Adrenal gland (tissue), 12 donors: ENCODE measurements around the gene P2RX2. TPM values are rescaled to one million over a fixed set of nuclear protein-coding genes. Genes with fewer than 3 reads are reported as not detected.

ENCODE experiments used
- DNase-seq, 7 donors: peaks; one replicate each; pipeline ENCODE4 v3.0.0-alpha.2; 2019 to 2020
- H3K27ac ChIP-seq, 5 donors: fragments of 200-600 bp; sonication (generic) in 4 of 5; 1 replicate in 3 of 5; 2 replicates in 2 of 5; pipeline versions ENCODE4 v1.5.1 to v1.8.0; 2016 to 2020; ENCODE audit warnings: mild to moderate bottlenecking in 1 of 5
- H3K27me3 ChIP-seq: fragments of 200-600 bp; 2 replicates; pipeline ENCODE4 v1.8.0; 2021
- H3K36me3 ChIP-seq, 2 donors: fragments of 200-600 bp; replicated peaks in 1 of 2; 1 replicate in 1 of 2; 2 replicates in 1 of 2; pipeline versions ENCODE4 v1.5.1 to v1.8.0; 2018 to 2022
- H3K4me1 ChIP-seq, 2 donors: fragments of 200-600 bp; replicated peaks in 1 of 2; 1 replicate in 1 of 2; 2 replicates in 1 of 2; pipeline versions ENCODE4 v1.5.1 to v1.8.0; 2018 to 2021
- H3K4me3 ChIP-seq, 4 donors: fragments of 200-600 bp; sonication (generic) in 3 of 4; one replicate each; pipeline ENCODE4 v1.5.1; 2016 to 2018
- H3K9me3 ChIP-seq, 3 donors: fragments of 200-600 bp; sonication (generic) in 1 of 3; replicated peaks in 1 of 3; 1 replicate in 2 of 3; 2 replicates in 1 of 3; pipeline versions ENCODE4 v1.5.1 to v1.8.0; 2016 to 2021
- POLR2A ChIP-seq, 2 donors: fragments of 450-650 bp; IDR thresholded peaks; one replicate each; pipeline ENCODE4 v1.6.1; 2017; ENCODE audit warnings: antibody characterized with exemption in 2 of 2, mild to moderate bottlenecking in 2 of 2, moderate library complexity in 1 of 2
- WGBS, 4 donors: extraction: QIAGEN DNeasy Blood & Tissue Kit in 2 of 4; methylation state at CpG; one replicate each; pipeline versions ENCODE4 v1.1.5 to v1.1.7; 2013 to 2017; 5-methylcytosine and 5-hydroxymethylcytosine counted together
- intact Hi-C, 2 donors: fragments of 100-400 bp; cut with DNase I; formaldehyde crosslinking; loops; one replicate each; pipeline versions ENCODE4 v1.14.1 to v1.15.0; 2022 to 2023
- polyA plus RNA-seq, 3 donors: library from polyadenylated mRNA; stranded (reverse); fragments of 200-250 nt in 2 of 3; fragments of 350-450 nt in 1 of 3; fragmentation: Illumina TruSeq in 1 of 3; extraction: RNeasy Lipid Tissue Mini Kit (QIAGEN cat#74804) in 1 of 3; gene quantifications; one replicate each; pipeline ENCODE4 v1.2.3, GENCODE V29; 2013 to 2014
- total RNA-seq, 9 donors: library from RNA; depleted of rRNA in 4 of 9; stranded (reverse); fragments of >200 nt in 4 of 9; fragments of 120-200 nt in 1 of 9; fragmentation: NEBNext Ultra II Directional in 1 of 9; extraction: Animal tissue kit (Norgen Biotek cat#: 25700) in 1 of 9; gene quantifications; one replicate each; pipeline versions ENCODE4 v1.1.0 to v1.2.4, GENCODE V29; 2013 to 2023
- TF ChIP-seq, protein P1 (sequence below), 6 experiments: fragments of 450-650 bp in 4 of 6; fragments of 200-600 bp in 2 of 6; sonication (generic) in 1 of 6; IDR thresholded peaks; 1 replicate in 5 of 6; 2 replicates in 1 of 6; pipeline versions ENCODE4 v1.5.1 to v1.8.0; 2016 to 2021; ENCODE audit warnings: antibody characterized with exemption in 6 of 6, mild to moderate bottlenecking in 2 of 6, moderate library complexity in 1 of 6
- donor health status: healthy with polysubstance abuse.
- donor health status: Bipolar disorder and iron deficiency.
- donor health status: DM: yes; HTN: yes; CAD: no.
- donor health status: DM: no; HTN: no; CAD: no.
- donor health status: DM: no; HTN: no; CAD: no.
- donor health status: DM: yes; HTN: yes; CAD: no.

P2RX2 gene
- total and polyA plus RNA-seq, 12 donors: 0.11 to 1.9 (median 0.44) TPM; not detected in 9

DNA sequence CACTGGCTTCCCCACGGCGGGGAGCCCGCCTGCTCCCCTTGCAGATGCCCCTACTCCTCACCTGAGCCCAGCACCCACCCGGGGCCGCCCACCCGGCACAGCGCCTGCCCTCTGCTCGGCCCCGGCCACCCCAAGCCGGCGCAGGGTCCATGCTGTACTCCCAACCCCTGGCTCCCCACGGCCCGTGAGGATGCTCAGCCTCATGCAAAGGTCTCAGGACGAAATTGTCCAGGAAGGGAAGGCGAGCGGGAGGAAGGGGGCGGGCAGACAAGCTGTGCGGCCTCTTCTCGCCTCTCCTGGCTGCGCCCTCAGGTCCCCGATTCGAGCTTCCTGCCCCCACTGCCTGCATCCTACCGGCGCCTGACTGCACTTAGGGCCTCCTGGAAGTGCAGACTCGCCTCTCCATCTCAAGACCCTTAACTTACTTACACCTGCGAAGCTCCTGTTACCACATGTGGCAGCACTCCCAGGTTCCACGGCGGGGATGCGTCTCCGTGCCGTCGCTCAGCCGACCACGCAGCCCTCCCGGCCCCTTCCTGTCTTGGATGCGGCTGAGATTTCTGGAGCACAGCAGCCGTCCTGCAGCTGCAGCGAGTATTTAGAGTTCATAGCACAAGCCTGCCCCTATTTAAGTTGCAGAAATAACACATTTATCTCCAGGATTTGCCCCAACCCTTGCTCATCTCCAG is 26.1 kb upstream of the P2RX2 start:
- WGBS, 4 donors: 83 to 92% (median 91%) methylated on average over 26 to 38 of the region's 38 CpGs
- Histone ChIP-seq H3K27ac (no peak overlapping the region), H3K36me3 (no peaks in the 10 kb centered on the region), H3K9me3 (no peaks in the 10 kb centered on the region), H3K4me1 (peaks cover 0 to 5% of the 10 kb centered on the region in 2 donors), H3K27me3 (no peaks in the 10 kb centered on the region), H3K4me3 (no peak overlapping the region)
- intact Hi-C loops: no loop called here
- TF ChIP-seq, protein P1, sequence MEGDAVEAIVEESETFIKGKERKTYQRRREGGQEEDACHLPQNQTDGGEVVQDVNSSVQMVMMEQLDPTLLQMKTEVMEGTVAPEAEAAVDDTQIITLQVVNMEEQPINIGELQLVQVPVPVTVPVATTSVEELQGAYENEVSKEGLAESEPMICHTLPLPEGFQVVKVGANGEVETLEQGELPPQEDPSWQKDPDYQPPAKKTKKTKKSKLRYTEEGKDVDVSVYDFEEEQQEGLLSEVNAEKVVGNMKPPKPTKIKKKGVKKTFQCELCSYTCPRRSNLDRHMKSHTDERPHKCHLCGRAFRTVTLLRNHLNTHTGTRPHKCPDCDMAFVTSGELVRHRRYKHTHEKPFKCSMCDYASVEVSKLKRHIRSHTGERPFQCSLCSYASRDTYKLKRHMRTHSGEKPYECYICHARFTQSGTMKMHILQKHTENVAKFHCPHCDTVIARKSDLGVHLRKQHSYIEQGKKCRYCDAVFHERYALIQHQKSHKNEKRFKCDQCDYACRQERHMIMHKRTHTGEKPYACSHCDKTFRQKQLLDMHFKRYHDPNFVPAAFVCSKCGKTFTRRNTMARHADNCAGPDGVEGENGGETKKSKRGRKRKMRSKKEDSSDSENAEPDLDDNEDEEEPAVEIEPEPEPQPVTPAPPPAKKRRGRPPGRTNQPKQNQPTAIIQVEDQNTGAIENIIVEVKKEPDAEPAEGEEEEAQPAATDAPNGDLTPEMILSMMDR (IDR thresholded peaks at IDR 0.05): no peak
- TF ChIP-seq POLR2A (IDR thresholded peaks at IDR 0.05): no peak
- no peak for DNase-seq

GRCh38 chr12:132593071-132593470 is 25.5 kb upstream of the P2RX2 start:
- WGBS, 4 donors: 76 to 83% (median 81%) methylated on average over 21 of the region's 21 CpGs
- TF ChIP-seq, protein P1 (IDR thresholded peaks at IDR 0.05): no peak
- no peak for TF ChIP-seq POLR2A (IDR thresholded peaks at IDR 0.05)
- no peaks in the 10 kb centered on the region for H3K27me3 ChIP-seq
- H3K4me3 ChIP-seq: no peak overlapping the region
- intact Hi-C loops: no loop called here
- no peak for DNase-seq
- H3K36me3 ChIP-seq: no peaks in the 10 kb centered on the region
- H3K27ac ChIP-seq: no peak overlapping the region
- no peaks in the 10 kb centered on the region for H3K9me3 ChIP-seq
- H3K4me1 ChIP-seq: peaks cover 0 to 5% of the 10 kb centered on the region in 2 donors

DNA sequence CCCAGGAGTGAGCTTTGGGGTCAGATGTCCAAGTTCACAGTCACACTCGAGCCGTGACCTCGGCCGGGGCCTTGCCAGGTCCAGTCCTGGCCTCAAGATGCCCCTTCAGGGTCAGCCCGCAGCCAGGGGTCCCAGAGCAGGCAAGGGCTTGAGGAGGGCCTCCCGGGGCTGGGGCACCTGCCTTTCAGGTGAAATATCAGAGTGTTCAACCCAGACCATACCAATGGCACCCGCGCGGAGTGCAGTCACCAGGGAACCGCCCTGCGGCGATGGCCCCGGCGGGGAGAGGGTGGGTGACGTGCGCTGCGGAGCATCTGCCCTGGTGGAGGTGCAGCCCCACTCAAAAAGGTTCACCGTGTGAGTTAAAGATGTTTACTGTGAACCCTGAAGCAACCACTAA is 25.1 kb upstream of the P2RX2 start:
- H3K4me1 ChIP-seq: peaks cover 0 to 5% of the 10 kb centered on the region in 2 donors
- H3K27ac ChIP-seq: no peak overlapping the region
- 63 to 78% (median 72%) methylated on average over 12 to 18 of the region's 18 CpGs for WGBS, 4 donors
- no peak overlapping the region for H3K4me3 ChIP-seq
- intact Hi-C loops: no loop called here
- H3K9me3 ChIP-seq: no peaks in the 10 kb centered on the region
- no peak for DNase-seq
- no peak for TF ChIP-seq POLR2A (IDR thresholded peaks at IDR 0.05)
- TF ChIP-seq, protein P1 (IDR thresholded peaks at IDR 0.05): no peak
- no peaks in the 10 kb centered on the region for H3K27me3 ChIP-seq
- H3K36me3 ChIP-seq: no peaks in the 10 kb centered on the region

GRCh38 chr12:132593938-132594358 is 24.6 kb upstream of the P2RX2 start:
- H3K27me3 ChIP-seq: no peaks in the 10 kb centered on the region
- H3K9me3 ChIP-seq: no peaks in the 10 kb centered on the region
- DNase-seq: peak; percentile 83 to 98 (median 93)
- H3K36me3 ChIP-seq: no peaks in the 10 kb centered on the region
- H3K27ac ChIP-seq: no peak overlapping the region
- TF ChIP-seq, protein P1 (IDR thresholded peaks at IDR 0.05): no peak
- TF ChIP-seq POLR2A (IDR thresholded peaks at IDR 0.05): peak in 1 of 2 donors; percentile 26
- 16 to 24% (median 19%) methylated on average over 11 of the region's 11 CpGs for WGBS, 4 donors
- no peak overlapping the region for H3K4me3 ChIP-seq
- intact Hi-C loops: no loop called here
- peaks cover 0 to 5% of the 10 kb centered on the region in 2 donors for H3K4me1 ChIP-seq
